ENCODE measurements around the gene RABGAP1L.

- no peak for TF ChIP-seq ZNF274 (IDR thresholded peaks at IDR 0.05; ENCODE audit: low read depth, low read length)
- TF ChIP-seq SUZ12 (IDR thresholded peaks at IDR 0.05; ENCODE audit: extremely low read depth, insufficient read depth, insufficient read length): no peak
Measured at GRCh38 chr1:174676856-174677255, 517.5 kb downstream of the RABGAP1L start.

All from NT2/D1 (cell line).